Left ventricle myocardium inferior (tissue), 1 donor: Measurements from ENCODE around the gene SHE. TPM values are rescaled to one million over a fixed set of nuclear protein-coding genes. Genes with fewer than 3 reads are reported as not detected.

Experiments used
- DNase-seq: peaks from one replicate; pipeline ENCODE4 v3.0.0-alpha.2; 2020
- H3K27ac ChIP-seq: fragments of 200-600 bp; replicated peaks from 2 replicates; pipeline ENCODE4 v1.8.0; 2021
- H3K27me3 ChIP-seq: fragments of 200-600 bp; 2 replicates; pipeline ENCODE4 v1.8.0; 2021; ENCODE audit warnings: low read depth
- H3K36me3 ChIP-seq: fragments of 200-600 bp; 2 replicates; pipeline ENCODE4 v1.8.0; 2021
- H3K4me1 ChIP-seq: fragments of 200-600 bp; 2 replicates; pipeline ENCODE4 v1.8.0; 2021
- H3K4me3 ChIP-seq: fragments of 200-600 bp; 2 replicates; pipeline ENCODE4 v1.8.0; 2021; ENCODE audit warnings: mild to moderate bottlenecking, moderate library complexity
- H3K9me3 ChIP-seq: fragments of 200-600 bp; replicated peaks from 2 replicates; pipeline ENCODE4 v1.8.0; 2021
- CTCF ChIP-seq: fragments of 200-600 bp; IDR thresholded peaks from 2 replicates; pipeline ENCODE4 v1.8.0; 2021; ENCODE audit warnings: antibody characterized with exemption, mild to moderate bottlenecking, borderline replicate concordance
- intact Hi-C: fragments of 100-400 bp; cut with micrococcal nuclease; formaldehyde crosslinking; loops from one replicate; pipeline ENCODE4 v1.11.0; 2022
- total RNA-seq: library from RNA; stranded (reverse); fragmentation: NEBNext Ultra II Directional; extraction: Animal tissue kit (Norgen Biotek cat#: 25700); gene quantifications from one replicate; pipeline ENCODE4 v1.2.1, GENCODE V29; 2021
- donor health status: DM: no; HTN: yes; CAD: no; lungs with severe emphysema.

The SHE gene
- total RNA-seq, 1 donor from 2014 or later = 9.2 TPM

- intact Hi-C loops = no loop called here
- peak; percentile 50 for DNase-seq
- H3K27ac ChIP-seq = peak overlapping the region; percentile 94
- H3K4me1 ChIP-seq = peaks cover 76% of the 10 kb centered on the region
- no peak for TF ChIP-seq CTCF
- H3K27me3 ChIP-seq = no peaks in the 10 kb centered on the region
- H3K9me3 ChIP-seq = no peaks in the 10 kb centered on the region
- H3K36me3 ChIP-seq = peaks cover 39% of the 10 kb centered on the region
- no peak overlapping the region for H3K4me3 ChIP-seq
These were observed 17.1 kb downstream of the SHE start for GRCh38 chr1:154485106-154485505.

GRCh38 chr1:154483941-154484803 is 18.0 kb downstream of the SHE start:
- intact Hi-C loops = loop anchor here (5.0 kb wide), 1 partner anchor 63 kb away; no protein-coding TSS in a partner anchor
- H3K36me3 ChIP-seq = peaks cover 39% of the 10 kb centered on the region
- DNase-seq = no peak
- TF ChIP-seq CTCF = peak; percentile 14
- peak overlapping the region; percentile 90 for H3K27ac ChIP-seq
- H3K4me1 ChIP-seq = peaks cover 75% of the 10 kb centered on the region
- H3K27me3 ChIP-seq = no peaks in the 10 kb centered on the region
- no peaks in the 10 kb centered on the region for H3K9me3 ChIP-seq
- peak overlapping the region; percentile 12 for H3K4me3 ChIP-seq

- Histone ChIP-seq H3K27ac (peak overlapping the region; percentile 56), H3K36me3 (peaks cover 19% of the 10 kb centered on the region), H3K4me3 (no peak overlapping the region), H3K27me3 (no peaks in the 10 kb centered on the region), H3K9me3 (no peaks in the 10 kb centered on the region), H3K4me1 (peaks cover 46% of the 10 kb centered on the region)
- intact Hi-C loops = loop anchor here (5.0 kb wide), 1 partner anchor 66 kb away; no protein-coding TSS in a partner anchor
- TF ChIP-seq CTCF = no peak
- DNase-seq = no peak
These were observed 21.2 kb downstream of the SHE start for GRCh38 chr1:154481053-154481452.

- Histone ChIP-seq H3K27ac (peak overlapping the region; percentile 56), H3K4me1 (peaks cover 40% of the 10 kb centered on the region), H3K4me3 (no peak overlapping the region), H3K36me3 (peaks cover 13% of the 10 kb centered on the region), H3K9me3 (no peaks in the 10 kb centered on the region), H3K27me3 (no peaks in the 10 kb centered on the region)
- no peak for DNase-seq
- peak; percentile 99 for TF ChIP-seq CTCF
- intact Hi-C loops = loop anchor here (5.0 kb wide), 1 partner anchor 67 kb away; no protein-coding TSS in a partner anchor
These were observed 22.3 kb downstream of the SHE start for GRCh38 chr1:154479764-154480421.

GRCh38 chr1:154478639-154479038 is 23.6 kb downstream of the SHE start:
- H3K4me3 ChIP-seq = no peak overlapping the region
- intact Hi-C loops = no loop called here
- no peaks in the 10 kb centered on the region for H3K9me3 ChIP-seq
- no peak for DNase-seq
- no peak for TF ChIP-seq CTCF
- peaks cover 41% of the 10 kb centered on the region for H3K4me1 ChIP-seq
- H3K27me3 ChIP-seq = no peaks in the 10 kb centered on the region
- H3K36me3 ChIP-seq = peaks cover 7% of the 10 kb centered on the region
- H3K27ac ChIP-seq = no peak overlapping the region
